ENCODE data around the gene CARMIL3.

CARMIL3 gene

DNA sequence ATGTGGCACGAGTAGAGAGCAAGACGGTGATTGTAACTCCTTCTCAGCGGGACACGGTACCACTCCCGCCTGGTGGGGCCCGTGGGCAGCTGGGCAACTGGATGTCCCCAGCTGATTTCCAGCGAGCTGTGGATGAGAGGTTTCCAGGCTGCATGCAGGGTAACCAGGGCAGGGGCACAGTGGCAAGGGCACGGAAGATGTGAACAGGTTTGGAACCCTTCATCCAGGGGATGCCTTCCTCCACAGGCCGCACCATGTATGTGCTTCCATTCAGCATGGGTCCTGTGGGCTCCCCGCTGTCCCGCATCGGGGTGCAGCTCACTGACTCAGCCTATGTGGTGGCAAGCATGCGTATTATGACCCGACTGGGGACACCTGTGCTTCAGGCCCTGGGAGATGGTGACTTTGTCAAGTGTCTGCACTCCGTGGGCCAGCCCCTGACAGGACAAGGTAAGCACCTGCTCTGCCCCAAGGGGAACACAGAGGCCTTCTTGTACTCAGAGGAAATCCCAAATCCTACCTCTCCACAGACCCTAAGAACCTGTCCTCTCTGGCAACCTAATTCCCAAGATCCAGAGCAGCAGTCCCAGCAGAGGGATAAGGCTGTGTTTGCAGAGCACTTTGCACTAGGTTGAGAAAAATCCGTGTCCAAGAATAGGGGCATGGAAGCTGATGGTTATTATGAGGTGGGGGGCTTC, 46.6 kb downstream of the CARMIL3 start:
- TF ChIP-seq, protein P1, sequence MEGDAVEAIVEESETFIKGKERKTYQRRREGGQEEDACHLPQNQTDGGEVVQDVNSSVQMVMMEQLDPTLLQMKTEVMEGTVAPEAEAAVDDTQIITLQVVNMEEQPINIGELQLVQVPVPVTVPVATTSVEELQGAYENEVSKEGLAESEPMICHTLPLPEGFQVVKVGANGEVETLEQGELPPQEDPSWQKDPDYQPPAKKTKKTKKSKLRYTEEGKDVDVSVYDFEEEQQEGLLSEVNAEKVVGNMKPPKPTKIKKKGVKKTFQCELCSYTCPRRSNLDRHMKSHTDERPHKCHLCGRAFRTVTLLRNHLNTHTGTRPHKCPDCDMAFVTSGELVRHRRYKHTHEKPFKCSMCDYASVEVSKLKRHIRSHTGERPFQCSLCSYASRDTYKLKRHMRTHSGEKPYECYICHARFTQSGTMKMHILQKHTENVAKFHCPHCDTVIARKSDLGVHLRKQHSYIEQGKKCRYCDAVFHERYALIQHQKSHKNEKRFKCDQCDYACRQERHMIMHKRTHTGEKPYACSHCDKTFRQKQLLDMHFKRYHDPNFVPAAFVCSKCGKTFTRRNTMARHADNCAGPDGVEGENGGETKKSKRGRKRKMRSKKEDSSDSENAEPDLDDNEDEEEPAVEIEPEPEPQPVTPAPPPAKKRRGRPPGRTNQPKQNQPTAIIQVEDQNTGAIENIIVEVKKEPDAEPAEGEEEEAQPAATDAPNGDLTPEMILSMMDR (conservative IDR thresholded peaks at IDR 0.05; ENCODE audit: low read depth, low read length), result no peak
- Histone ChIP-seq H3K4me1 (ENCODE audit: low read depth, poor library complexity, severe bottlenecking) (peaks cover 9% of the 10 kb centered on the region), H3K79me2 (ENCODE audit: insufficient read depth, low read depth) (peaks cover 8% of the 10 kb centered on the region; the same call in 1 of the 2 replicates), H4K20me1 (ENCODE audit: insufficient read depth) (no peaks in the 10 kb centered on the region), H3K27me3 (ENCODE audit: insufficient read depth, low read depth) (no peaks in the 10 kb centered on the region), H3K4me3 (IDR thresholded peaks at IDR 0.05; ENCODE audit: insufficient read depth, low read depth, low read length) (no peak overlapping the region), H3K4me2 (no peak overlapping the region), H3K36me3 (ENCODE audit: insufficient read depth) (no peaks in the 10 kb centered on the region), H2AFZ (ENCODE audit: low read depth) (no peak overlapping the region), H3K9ac (no peak overlapping the region), H3K27ac (no peak overlapping the region)

GRCh38 chr14:24098927-24099813, 47.4 kb downstream of the CARMIL3 start:
- Histone ChIP-seq H3K27ac (no peak overlapping the region), H2AFZ (ENCODE audit: low read depth) (no peak overlapping the region), H3K4me2 (no peak overlapping the region), H3K79me2 (ENCODE audit: insufficient read depth, low read depth) (peaks cover 8% of the 10 kb centered on the region; the same call in 1 of the 2 replicates), H3K9ac (no peak overlapping the region), H3K36me3 (ENCODE audit: insufficient read depth) (no peaks in the 10 kb centered on the region), H3K27me3 (ENCODE audit: insufficient read depth, low read depth) (no peaks in the 10 kb centered on the region), H3K4me3 (IDR thresholded peaks at IDR 0.05; ENCODE audit: insufficient read depth, low read depth, low read length) (no peak overlapping the region), H4K20me1 (ENCODE audit: insufficient read depth) (no peaks in the 10 kb centered on the region), H3K4me1 (ENCODE audit: low read depth, poor library complexity, severe bottlenecking) (peaks cover 3% of the 10 kb centered on the region)
- TF ChIP-seq, protein P1 (conservative IDR thresholded peaks at IDR 0.05; ENCODE audit: low read depth, low read length), result no peak

DNA sequence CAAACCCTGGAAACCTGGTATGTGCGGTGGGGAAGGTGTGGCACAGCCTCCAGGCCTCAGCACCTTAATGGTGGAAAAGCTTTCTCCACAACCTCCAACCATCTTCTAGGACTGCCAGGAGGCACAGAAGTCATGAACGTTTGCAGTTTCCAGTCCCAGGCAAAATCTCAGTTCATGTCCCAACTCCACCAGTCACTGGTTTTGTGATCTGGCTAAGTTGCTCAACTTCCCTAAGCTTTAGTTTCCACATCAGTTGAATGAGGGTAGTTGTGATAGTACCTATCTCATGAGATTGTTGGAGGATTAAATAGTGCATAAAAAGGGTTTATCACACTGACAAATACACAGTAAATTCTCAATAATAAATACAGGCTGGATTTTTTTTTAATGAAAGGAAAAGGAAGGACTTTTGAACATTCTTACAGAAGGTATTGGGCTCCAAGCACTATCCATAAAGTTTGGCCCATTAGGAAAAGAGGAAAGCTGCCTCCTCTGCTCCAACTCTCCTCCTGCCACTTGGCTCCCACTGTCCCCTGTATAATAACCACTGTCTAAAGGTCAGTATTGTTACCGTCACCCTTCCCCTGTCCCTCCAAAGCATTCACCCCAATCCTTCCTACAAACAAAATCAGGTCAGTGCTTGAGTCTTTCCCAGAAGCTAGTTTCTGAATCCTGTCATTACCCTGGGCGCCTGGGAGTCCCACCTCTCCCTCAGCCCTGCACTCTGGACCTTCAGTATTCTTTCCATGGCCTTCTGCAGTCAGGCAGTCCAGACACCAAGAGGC, 48.6 kb downstream of the CARMIL3 start:
- H3K4me1 ChIP-seq (ENCODE audit: low read depth, poor library complexity, severe bottlenecking), result peaks cover 3% of the 10 kb centered on the region
- no peak overlapping the region for H3K4me3 ChIP-seq (IDR thresholded peaks at IDR 0.05; ENCODE audit: insufficient read depth, low read depth, low read length)
- H2AFZ ChIP-seq (ENCODE audit: low read depth), result no peak overlapping the region
- TF ChIP-seq, protein P1 (conservative IDR thresholded peaks at IDR 0.05; ENCODE audit: low read depth, low read length), result no peak
- H3K4me2 ChIP-seq, result no peak overlapping the region
- no peaks in the 10 kb centered on the region for H3K36me3 ChIP-seq (ENCODE audit: insufficient read depth)
- no peaks in the 10 kb centered on the region for H4K20me1 ChIP-seq (ENCODE audit: insufficient read depth)
- no peaks in the 10 kb centered on the region for H3K27me3 ChIP-seq (ENCODE audit: insufficient read depth, low read depth)
- H3K79me2 ChIP-seq (ENCODE audit: insufficient read depth, low read depth), result no peaks in the 10 kb centered on the region
- no peak overlapping the region for H3K27ac ChIP-seq
- H3K9ac ChIP-seq, result no peak overlapping the region

DNA sequence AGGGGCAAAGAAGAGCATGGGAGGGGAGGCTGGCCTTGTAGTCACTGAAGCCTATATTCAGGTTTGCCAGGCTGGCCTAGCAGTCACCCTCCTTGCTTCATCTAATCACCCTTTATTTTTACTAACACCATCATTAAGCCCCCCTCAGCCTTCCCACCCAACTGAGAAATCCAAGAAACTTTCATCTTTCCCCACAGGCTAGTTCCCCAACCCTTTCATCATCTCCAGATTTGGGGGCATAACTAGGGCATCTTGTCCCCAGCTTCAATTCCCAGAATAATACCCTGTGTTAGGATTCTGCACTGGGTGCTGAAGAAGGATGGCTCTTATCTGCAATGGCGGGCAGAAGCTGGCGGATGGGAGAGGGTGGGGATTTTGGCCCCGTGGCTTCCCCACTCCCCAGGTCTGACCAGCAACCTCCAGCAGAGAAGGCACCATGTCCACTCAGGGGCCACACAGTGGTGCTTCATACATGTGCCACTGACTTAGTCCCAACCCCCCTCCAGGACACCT, 49.2 kb downstream of the CARMIL3 start:
- Histone ChIP-seq H3K9ac (no peak overlapping the region), H3K36me3 (ENCODE audit: insufficient read depth) (no peaks in the 10 kb centered on the region), H3K4me3 (IDR thresholded peaks at IDR 0.05; ENCODE audit: insufficient read depth, low read depth, low read length) (no peak overlapping the region)

More for the DNA sequence above, 49.2 kb downstream of the CARMIL3 start:
- Histone ChIP-seq H3K27ac (no peak overlapping the region), H4K20me1 (ENCODE audit: insufficient read depth) (no peaks in the 10 kb centered on the region), H2AFZ (ENCODE audit: low read depth) (no peak overlapping the region), H3K79me2 (ENCODE audit: insufficient read depth, low read depth) (no peaks in the 10 kb centered on the region), H3K4me2 (no peak overlapping the region), H3K27me3 (ENCODE audit: insufficient read depth, low read depth) (no peaks in the 10 kb centered on the region), H3K4me1 (ENCODE audit: low read depth, poor library complexity, severe bottlenecking) (no peaks in the 10 kb centered on the region)
- TF ChIP-seq, protein P1 (conservative IDR thresholded peaks at IDR 0.05; ENCODE audit: low read depth, low read length), result no peak

All from KMS-11 (cell line).